Liver (tissue), 9 donors: Measurements from ENCODE around the gene CLEC10A. TPM values are rescaled to one million over a fixed set of nuclear protein-coding genes. Genes with fewer than 3 reads are reported as not detected.

Experiments
- DNase-seq: peaks from one replicate; pipeline ENCODE4 v3.0.0-alpha.2; 2017; ENCODE audit warnings: low spot score
- H3K27ac ChIP-seq, 2 donors: one replicate each; pipeline ENCODE4 v1.7.0; 2013; ENCODE audit warnings: inconsistent platforms in 2 of 2, low read length in 2 of 2, control low read depth in 1 of 2, low read depth in 1 of 2, mild to moderate bottlenecking in 1 of 2
- H3K27me3 ChIP-seq, 4 donors: one replicate each; pipeline versions ENCODE4 v1.6.1 to v1.7.0; 2013; ENCODE audit warnings: low read length in 3 of 4, inconsistent platforms in 1 of 4, mild to moderate bottlenecking in 1 of 4, moderate library complexity in 1 of 4; ENCODE audit not compliant: control insufficient read depth in 4 of 4, insufficient read depth in 4 of 4
- H3K36me3 ChIP-seq, 4 donors: one replicate each; pipeline versions ENCODE4 v1.6.1 to v1.7.0; 2013; ENCODE audit warnings: low read length in 3 of 4, mild to moderate bottlenecking in 3 of 4, low read depth in 1 of 4, moderate library complexity in 1 of 4; ENCODE audit not compliant: control insufficient read depth in 4 of 4, insufficient read depth in 3 of 4
- H3K4me1 ChIP-seq, 4 donors: one replicate each; pipeline versions ENCODE4 v1.6.1 to v1.7.0; 2013; ENCODE audit warnings: low read length in 3 of 4, mild to moderate bottlenecking in 3 of 4, moderate library complexity in 1 of 4; ENCODE audit not compliant: control insufficient read depth in 4 of 4, insufficient read depth in 4 of 4
- H3K4me3 ChIP-seq, 3 donors: one replicate each; pipeline versions ENCODE4 v1.6.1 to v1.7.0; 2013; ENCODE audit warnings: low read length in 3 of 3, control low read depth in 1 of 3, low read depth in 1 of 3, mild to moderate bottlenecking in 1 of 3
- H3K9ac ChIP-seq, 2 donors: one replicate each; pipeline ENCODE4 v1.7.0; 2013; ENCODE audit warnings: low read length in 2 of 2, mild to moderate bottlenecking in 2 of 2, moderate library complexity in 2 of 2, control low read depth in 1 of 2, low read depth in 1 of 2
- H3K9me3 ChIP-seq, 4 donors: one replicate each; pipeline versions ENCODE4 v1.6.1 to v1.7.0; 2013; ENCODE audit warnings: low read length in 3 of 4; ENCODE audit not compliant: control insufficient read depth in 4 of 4
- EGR1 ChIP-seq, 2 donors: IDR thresholded peaks; 2 replicates each; pipeline ENCODE4 v1.6.1; 2016 to 2018; ENCODE audit warnings: antibody characterized with exemption in 2 of 2, low read depth in 2 of 2
- FOXA2 ChIP-seq: IDR thresholded peaks from 2 replicates; pipeline ENCODE4 v1.6.1; 2016; ENCODE audit warnings: antibody characterized with exemption
- GABPA ChIP-seq, 2 donors: IDR thresholded peaks in 1 of 2; conservative IDR thresholded peaks in 1 of 2; 2 replicates each; pipeline ENCODE4 v1.6.1; 2016; ENCODE audit warnings: antibody characterized with exemption in 2 of 2, mild to moderate bottlenecking in 1 of 2, moderate library complexity in 1 of 2
- JUND ChIP-seq, 2 donors: IDR thresholded peaks; 2 replicates each; pipeline ENCODE4 v1.6.1; 2016; ENCODE audit warnings: antibody characterized with exemption in 2 of 2
- NR2F2 ChIP-seq: IDR thresholded peaks from 2 replicates; pipeline ENCODE4 v1.6.1; 2016; ENCODE audit warnings: antibody characterized with exemption
- RAD21 ChIP-seq, 2 donors: IDR thresholded peaks; 2 replicates each; pipeline ENCODE4 v1.6.1; 2016; ENCODE audit warnings: antibody characterized with exemption in 2 of 2, mild to moderate bottlenecking in 2 of 2
- RXRA ChIP-seq, 2 donors: IDR thresholded peaks; 2 replicates each; pipeline ENCODE4 v1.6.1; 2017 to 2018; ENCODE audit warnings: antibody characterized with exemption in 2 of 2, mild to moderate bottlenecking in 1 of 2
- SP1 ChIP-seq: IDR thresholded peaks from 2 replicates; pipeline ENCODE4 v1.6.1; 2018; ENCODE audit warnings: antibody characterized with exemption, mild to moderate bottlenecking
- TAF1 ChIP-seq: conservative IDR thresholded peaks from 2 replicates; pipeline ENCODE4 v1.6.1; 2016; ENCODE audit warnings: antibody characterized with exemption, mild to moderate bottlenecking
- YY1 ChIP-seq: IDR thresholded peaks from 2 replicates; pipeline ENCODE4 v1.6.1; 2016; ENCODE audit warnings: antibody characterized with exemption, mild to moderate bottlenecking
- WGBS: extraction: QIAGEN DNeasy Blood & Tissue Kit; methylation state at CpG from one replicate; pipeline ENCODE4 v1.1.7; 2013; 5-methylcytosine and 5-hydroxymethylcytosine counted together
- polyA plus RNA-seq, 2 donors: library from polyadenylated mRNA; stranded (reverse) in 1 of 2; unstranded in 1 of 2; fragments of 200-250 nt in 1 of 2; fragments of >200 nt in 1 of 2; fragmentation: Nextera tagmentation in 1 of 2; extraction: Ambion mirVana in 1 of 2; gene quantifications; one replicate each; pipeline versions ENCODE4 v1.2.1 to v1.2.3, GENCODE V29; 2013 to 2015
- total RNA-seq, 2 donors: library from RNA; depleted of rRNA; stranded (reverse); fragments of >200 nt; gene quantifications; one replicate each; pipeline ENCODE4 v1.2.3, GENCODE V29; 2014
- TF ChIP-seq, protein P1 (sequence below): IDR thresholded peaks from 2 replicates; pipeline ENCODE4 v1.6.1; 2016; ENCODE audit warnings: antibody characterized with exemption
- TF ChIP-seq, protein P2 (sequence below): IDR thresholded peaks from 2 replicates; pipeline ENCODE4 v1.6.1; 2016; ENCODE audit warnings: antibody characterized with exemption, mild to moderate bottlenecking
- TF ChIP-seq, protein P3 (sequence below): IDR thresholded peaks from 2 replicates; pipeline ENCODE4 v1.6.1; 2016; ENCODE audit warnings: antibody characterized with exemption
- TF ChIP-seq, protein P4 (sequence below): IDR thresholded peaks from 2 replicates; pipeline ENCODE4 v1.6.1; 2016; ENCODE audit warnings: antibody characterized with exemption
- donor health status: healthy.
- donor health status: healthy.
- donor health status: healthy.
- donor health status: healthy.
- donor health status: healthy.

CLEC10A gene
- total and polyA plus RNA-seq, 4 donors = 1.4 to 4.0 (median 3.4) TPM

DNA sequence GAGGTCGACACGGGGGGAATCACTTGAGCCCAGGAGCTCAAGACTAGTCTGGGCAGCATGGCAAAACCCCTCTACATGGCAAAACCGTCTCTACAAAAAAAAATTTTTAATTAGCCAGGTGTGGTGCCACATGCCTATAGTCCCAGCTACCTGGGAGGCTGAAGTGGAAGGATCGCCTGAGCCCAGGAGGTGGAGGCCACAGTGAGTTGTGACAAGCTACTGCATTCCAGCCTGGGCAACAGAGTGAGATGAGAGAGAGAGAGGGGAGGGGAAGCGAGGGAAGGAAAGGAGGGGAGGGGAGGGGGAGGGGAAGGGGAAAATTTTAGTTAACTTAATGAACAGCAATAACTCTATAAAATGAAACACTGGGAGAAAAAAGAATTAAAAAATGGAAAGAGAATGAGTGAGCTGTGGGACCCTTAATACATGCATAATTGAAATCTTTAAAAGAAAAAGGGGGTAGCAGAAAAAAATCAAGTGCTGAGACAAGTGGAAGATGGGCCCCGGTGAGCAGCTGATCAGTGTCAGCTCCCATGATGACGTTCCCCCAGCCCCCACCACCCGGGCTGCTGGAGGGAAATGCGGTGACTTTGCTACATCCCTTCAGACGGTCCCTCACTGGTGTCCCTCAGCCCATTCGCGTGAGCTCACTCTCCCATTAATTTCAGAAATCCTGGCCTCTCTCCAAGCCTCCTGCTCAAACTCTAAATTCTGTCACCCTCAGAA, 31.9 kb upstream of the CLEC10A start:
- 31% methylated on average over 11 of the region's 12 CpGs for WGBS
- TF ChIP-seq RXRA (IDR thresholded peaks at IDR 0.05) (no peak), RAD21 (IDR thresholded peaks at IDR 0.05) (no peak)
- TF ChIP-seq, protein P1, sequence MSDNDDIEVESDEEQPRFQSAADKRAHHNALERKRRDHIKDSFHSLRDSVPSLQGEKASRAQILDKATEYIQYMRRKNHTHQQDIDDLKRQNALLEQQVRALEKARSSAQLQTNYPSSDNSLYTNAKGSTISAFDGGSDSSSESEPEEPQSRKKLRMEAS = no peak
- peaks cover 0 to 14% (median 7%) of the 10 kb centered on the region in 4 donors for H3K36me3 ChIP-seq
- no peaks in the 10 kb centered on the region for H3K27me3 ChIP-seq
- no peaks in the 10 kb centered on the region for H3K9me3 ChIP-seq
- no peak overlapping the region for H3K9ac ChIP-seq
- H3K4me1 ChIP-seq = peaks cover 2 to 38% (median 26%) of the 10 kb centered on the region in 4 donors
- H3K4me3 ChIP-seq = peak overlapping the region; percentile 52 to 91 (median 89)
- no peak for DNase-seq
- peak overlapping the region; percentile 93 to 97 for H3K27ac ChIP-seq

DNA sequence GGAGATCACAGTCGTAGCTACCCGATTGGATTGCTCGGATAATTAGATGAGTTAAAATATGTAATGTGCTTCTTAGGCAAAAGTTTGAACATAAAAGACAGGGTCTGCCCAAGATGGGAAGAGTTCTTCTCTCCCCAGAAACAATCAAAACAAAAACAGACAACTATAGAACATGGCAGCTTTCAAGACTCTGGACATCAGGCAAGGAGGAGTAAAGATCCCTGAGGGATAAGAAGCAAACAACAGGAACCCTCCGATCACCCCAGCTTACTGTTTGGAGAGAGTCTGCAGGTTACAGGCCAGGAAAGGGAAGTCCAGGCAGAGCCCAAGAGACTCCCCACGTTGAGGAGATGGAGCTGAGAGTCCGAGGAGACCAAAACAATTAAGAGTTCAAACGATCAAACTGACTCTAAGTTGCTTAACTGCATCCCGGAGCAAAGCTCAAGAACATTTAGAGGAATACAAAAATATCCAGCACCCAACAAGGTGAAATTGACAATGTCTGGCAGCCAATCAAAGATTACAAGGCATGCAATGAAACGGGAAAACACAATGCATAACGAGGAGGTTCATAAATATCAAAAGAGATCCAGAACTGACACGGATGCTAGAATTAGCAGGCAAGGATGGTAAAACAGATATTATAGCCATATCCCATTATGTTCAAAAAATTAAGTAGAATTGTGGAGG, 30.7 kb upstream of the CLEC10A start:
- H3K27ac ChIP-seq = no peak overlapping the region
- 53% methylated on average over 11 of the region's 11 CpGs for WGBS
- H3K4me1 ChIP-seq = peaks cover 2 to 32% (median 23%) of the 10 kb centered on the region in 4 donors
- no peaks in the 10 kb centered on the region for H3K27me3 ChIP-seq
- H3K4me3 ChIP-seq = no peak overlapping the region
- no peaks in the 10 kb centered on the region for H3K9me3 ChIP-seq
- peaks cover 0 to 21% (median 11%) of the 10 kb centered on the region in 4 donors for H3K36me3 ChIP-seq
- H3K9ac ChIP-seq = no peak overlapping the region
- no peak for TF ChIP-seq FOXA2
- TF ChIP-seq, protein P2, sequence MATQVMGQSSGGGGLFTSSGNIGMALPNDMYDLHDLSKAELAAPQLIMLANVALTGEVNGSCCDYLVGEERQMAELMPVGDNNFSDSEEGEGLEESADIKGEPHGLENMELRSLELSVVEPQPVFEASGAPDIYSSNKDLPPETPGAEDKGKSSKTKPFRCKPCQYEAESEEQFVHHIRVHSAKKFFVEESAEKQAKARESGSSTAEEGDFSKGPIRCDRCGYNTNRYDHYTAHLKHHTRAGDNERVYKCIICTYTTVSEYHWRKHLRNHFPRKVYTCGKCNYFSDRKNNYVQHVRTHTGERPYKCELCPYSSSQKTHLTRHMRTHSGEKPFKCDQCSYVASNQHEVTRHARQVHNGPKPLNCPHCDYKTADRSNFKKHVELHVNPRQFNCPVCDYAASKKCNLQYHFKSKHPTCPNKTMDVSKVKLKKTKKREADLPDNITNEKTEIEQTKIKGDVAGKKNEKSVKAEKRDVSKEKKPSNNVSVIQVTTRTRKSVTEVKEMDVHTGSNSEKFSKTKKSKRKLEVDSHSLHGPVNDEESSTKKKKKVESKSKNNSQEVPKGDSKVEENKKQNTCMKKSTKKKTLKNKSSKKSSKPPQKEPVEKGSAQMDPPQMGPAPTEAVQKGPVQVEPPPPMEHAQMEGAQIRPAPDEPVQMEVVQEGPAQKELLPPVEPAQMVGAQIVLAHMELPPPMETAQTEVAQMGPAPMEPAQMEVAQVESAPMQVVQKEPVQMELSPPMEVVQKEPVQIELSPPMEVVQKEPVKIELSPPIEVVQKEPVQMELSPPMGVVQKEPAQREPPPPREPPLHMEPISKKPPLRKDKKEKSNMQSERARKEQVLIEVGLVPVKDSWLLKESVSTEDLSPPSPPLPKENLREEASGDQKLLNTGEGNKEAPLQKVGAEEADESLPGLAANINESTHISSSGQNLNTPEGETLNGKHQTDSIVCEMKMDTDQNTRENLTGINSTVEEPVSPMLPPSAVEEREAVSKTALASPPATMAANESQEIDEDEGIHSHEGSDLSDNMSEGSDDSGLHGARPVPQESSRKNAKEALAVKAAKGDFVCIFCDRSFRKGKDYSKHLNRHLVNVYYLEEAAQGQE = no peak
- TF ChIP-seq NR2F2 = no peak
- TF ChIP-seq TAF1 = no peak
- TF ChIP-seq EGR1 (IDR thresholded peaks at IDR 0.05; ENCODE audit: low read depth in 2 of 2) = no peak
- no peak for TF ChIP-seq YY1
- no peak for TF ChIP-seq SP1
- no peak for TF ChIP-seq JUND (IDR thresholded peaks at IDR 0.05)
- TF ChIP-seq, protein P3, sequence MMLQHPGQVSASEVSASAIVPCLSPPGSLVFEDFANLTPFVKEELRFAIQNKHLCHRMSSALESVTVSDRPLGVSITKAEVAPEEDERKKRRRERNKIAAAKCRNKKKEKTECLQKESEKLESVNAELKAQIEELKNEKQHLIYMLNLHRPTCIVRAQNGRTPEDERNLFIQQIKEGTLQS = no peak
- no peak for TF ChIP-seq GABPA (IDR thresholded peaks at IDR 0.05 in 1 of 2, conservative IDR thresholded peaks at IDR 0.05 in 1 of 2)
- TF ChIP-seq, protein P4, sequence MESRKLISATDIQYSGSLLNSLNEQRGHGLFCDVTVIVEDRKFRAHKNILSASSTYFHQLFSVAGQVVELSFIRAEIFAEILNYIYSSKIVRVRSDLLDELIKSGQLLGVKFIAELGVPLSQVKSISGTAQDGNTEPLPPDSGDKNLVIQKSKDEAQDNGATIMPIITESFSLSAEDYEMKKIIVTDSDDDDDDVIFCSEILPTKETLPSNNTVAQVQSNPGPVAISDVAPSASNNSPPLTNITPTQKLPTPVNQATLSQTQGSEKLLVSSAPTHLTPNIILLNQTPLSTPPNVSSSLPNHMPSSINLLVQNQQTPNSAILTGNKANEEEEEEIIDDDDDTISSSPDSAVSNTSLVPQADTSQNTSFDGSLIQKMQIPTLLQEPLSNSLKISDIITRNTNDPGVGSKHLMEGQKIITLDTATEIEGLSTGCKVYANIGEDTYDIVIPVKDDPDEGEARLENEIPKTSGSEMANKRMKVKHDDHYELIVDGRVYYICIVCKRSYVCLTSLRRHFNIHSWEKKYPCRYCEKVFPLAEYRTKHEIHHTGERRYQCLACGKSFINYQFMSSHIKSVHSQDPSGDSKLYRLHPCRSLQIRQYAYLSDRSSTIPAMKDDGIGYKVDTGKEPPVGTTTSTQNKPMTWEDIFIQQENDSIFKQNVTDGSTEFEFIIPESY = no peak
- DNase-seq = no peak
